22Rv1 (cell line): ENCODE data around the gene C1GALT1.
"Not testable (repeated sequence)": the region's sequence is repeated elsewhere in the genome, so short reads cannot be mapped to it uniquely, and the experiment has no call there.

Source experiments
- H3K27ac ChIP-seq: fragments of 450-650 bp; 2 replicates; pipeline ENCODE4 v1.5.1; 2017
- CTCF ChIP-seq: fragments of 450-650 bp; IDR thresholded peaks from 2 replicates; pipeline ENCODE4 v1.5.1; 2017; ENCODE audit warnings: mild to moderate bottlenecking
- ZFX ChIP-seq: fragments of 450-650 bp; IDR thresholded peaks from 2 replicates; pipeline ENCODE4 v1.6.1; 2017; ENCODE audit warnings: antibody characterized with exemption, borderline replicate concordance

C1GALT1 gene

GRCh38 chr7:7231000-7231399 lies 48.7 kb downstream of the C1GALT1 start:
- no peak overlapping the region for H3K27ac ChIP-seq
- TF ChIP-seq CTCF (no peak), ZFX (no peak)

- no peak for TF ChIP-seq ZFX
- TF ChIP-seq CTCF = no peak
- H3K27ac ChIP-seq = no peak overlapping the region
Observed at GRCh38 chr7:7231865-7232264, 49.5 kb downstream of the C1GALT1 start.

- no peak overlapping the region for H3K27ac ChIP-seq
- TF ChIP-seq CTCF (no peak), ZFX (no peak)
Observed at GRCh38 chr7:7235347-7235746, 53.0 kb downstream of the C1GALT1 start.

GRCh38 chr7:7236041-7236440 lies 53.7 kb downstream of the C1GALT1 start:
- no peak overlapping the region for H3K27ac ChIP-seq
- TF ChIP-seq ZFX (no peak), CTCF (no peak)

- no peak overlapping the region for H3K27ac ChIP-seq
- no peak for TF ChIP-seq ZFX
Observed at GRCh38 chr7:7237201-7237977, 55.0 kb downstream of the C1GALT1 start.

GRCh38 chr7:7237978-7238267 lies 55.6 kb downstream of the C1GALT1 start:
- no peak overlapping the region for H3K27ac ChIP-seq
- no peak for TF ChIP-seq ZFX
- no peak for TF ChIP-seq CTCF

GRCh38 chr7:7239346-7239745 lies 57.0 kb downstream of the C1GALT1 start:
- no peak for TF ChIP-seq ZFX
- no peak for TF ChIP-seq CTCF

GRCh38 chr7:7242899-7243298 lies 60.6 kb downstream of the C1GALT1 start:
- H3K27ac ChIP-seq = no peak overlapping the region
- TF ChIP-seq CTCF (no peak), ZFX (no peak)

More at GRCh38 chr7:7239346-7239745, 57.0 kb downstream of the C1GALT1 start:
- no peak overlapping the region for H3K27ac ChIP-seq

GRCh38 chr7:7245233-7245632 lies 62.9 kb downstream of the C1GALT1 start:
- H3K27ac ChIP-seq = not testable (repeated sequence)
